TTC549 (cell line): ENCODE measurements around the gene B4GALT6.

Experiments used
- FAIRE-seq: peaks from 2 replicates; lab custom pipeline; 2012; peaks lifted over from hg19 to GRCh38; lab: Jason Lieb, UNC

Gene B4GALT6

DNA sequence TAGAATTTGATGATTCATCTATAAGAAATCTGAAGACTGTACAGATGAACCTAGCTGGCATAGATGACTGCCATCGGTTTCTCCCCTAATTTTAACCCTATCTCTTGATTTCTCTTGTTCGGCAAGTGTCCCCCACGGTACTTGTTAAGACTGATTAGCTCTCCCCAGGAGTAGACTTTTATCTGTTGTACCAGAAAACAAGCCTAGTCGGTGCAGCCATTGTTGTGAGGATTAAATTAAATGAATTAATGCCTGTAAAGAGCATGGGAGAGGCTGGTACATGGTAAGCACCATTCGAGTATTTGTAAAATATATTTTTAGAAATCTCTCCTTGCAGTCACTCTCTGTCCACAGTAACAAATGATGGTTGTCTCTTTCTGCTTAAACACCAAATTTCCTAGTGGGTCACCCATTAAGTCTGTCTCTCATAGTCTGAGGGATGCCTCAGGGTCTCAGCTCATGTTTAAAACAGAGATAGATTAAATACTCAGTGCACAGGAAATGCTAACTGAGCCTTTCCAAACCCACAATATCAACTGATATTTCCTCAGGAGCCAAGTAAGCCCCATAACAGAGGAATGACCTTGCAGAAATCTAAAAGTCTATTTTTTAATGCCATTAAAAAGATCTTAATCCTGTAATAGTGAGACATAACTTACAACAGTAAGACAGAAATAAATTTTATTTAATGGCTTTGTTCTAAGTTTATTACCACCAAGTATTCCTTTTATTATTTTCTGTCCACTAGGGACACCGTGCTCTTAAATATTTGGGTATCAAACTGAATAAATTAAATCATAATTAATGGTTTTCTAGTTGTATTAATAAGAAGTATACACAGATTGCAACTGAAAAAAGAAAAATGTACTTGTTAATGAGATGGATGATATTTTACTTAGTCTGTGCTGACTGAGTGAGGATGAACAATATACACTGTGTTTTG is 2.9 kb upstream of the B4GALT6 start:
- FAIRE-seq = no peak

DNA sequence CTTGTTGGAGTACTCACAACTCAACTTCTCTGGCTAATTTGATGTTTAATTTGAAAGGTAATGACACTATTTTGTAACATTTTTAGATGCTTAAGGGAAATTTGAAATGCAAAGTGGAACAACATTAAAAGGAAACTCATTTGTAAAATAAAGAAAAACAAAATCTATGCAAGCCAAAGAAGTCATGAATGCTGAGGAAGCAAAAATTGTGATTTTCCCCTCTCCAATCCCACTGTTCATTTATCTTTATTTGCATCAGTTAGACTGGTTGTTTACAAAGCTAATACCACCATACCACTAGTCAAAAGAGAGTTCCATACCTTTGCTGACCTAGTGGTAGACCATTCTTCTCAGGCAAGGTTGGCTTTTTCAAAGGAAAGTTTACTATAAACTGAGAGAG is 2.2 kb upstream of the B4GALT6 start:
- FAIRE-seq = no peak

DNA sequence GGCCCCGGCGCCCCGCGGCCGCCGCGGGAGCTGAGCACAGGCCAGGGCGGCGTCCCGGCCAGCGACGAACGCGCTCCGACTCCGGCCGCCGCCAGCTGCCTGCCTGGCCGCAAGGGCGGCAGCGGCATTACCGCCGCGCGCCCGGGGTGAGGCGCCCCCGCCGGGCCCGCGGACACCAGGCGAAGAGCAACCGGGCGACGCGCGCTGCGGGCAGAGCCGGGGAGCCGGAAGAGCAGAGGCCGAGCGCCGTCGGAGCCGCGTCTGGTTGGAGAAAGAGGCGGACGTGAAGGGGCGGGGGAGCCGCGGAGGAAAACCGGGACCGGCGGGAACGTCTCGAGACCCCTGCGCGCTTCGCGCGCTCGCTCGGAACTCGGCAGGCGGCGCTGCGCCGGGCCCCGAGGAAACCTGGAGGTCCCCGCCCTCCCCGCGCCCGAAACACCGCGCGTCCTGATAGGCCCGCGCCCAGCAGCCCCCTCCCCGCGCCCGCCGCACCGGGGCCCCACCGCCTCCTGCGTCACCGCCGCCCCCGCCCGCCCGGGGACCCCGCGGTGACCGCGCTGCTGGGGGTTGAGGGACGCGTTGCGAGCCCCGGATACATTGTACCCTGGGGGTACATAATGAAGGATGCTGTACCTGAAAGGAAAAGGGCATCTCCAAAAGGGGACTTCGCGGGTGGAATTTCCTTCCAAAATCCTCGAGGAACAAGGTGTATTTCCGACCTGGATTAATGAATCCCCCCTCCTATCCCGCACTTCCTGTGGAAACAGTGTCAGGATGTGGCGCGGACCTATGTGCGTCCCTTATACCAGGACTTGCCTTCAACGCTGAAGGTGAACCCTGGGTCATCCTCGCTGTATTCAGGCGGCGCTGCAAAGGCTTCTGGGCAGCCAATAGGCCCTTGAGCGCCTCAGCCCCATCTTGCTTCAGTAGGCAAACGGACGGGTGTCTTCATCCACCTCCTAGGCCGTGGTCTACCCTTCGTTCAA is 1.0 kb upstream of the B4GALT6 start:
- FAIRE-seq = no peak

DNA sequence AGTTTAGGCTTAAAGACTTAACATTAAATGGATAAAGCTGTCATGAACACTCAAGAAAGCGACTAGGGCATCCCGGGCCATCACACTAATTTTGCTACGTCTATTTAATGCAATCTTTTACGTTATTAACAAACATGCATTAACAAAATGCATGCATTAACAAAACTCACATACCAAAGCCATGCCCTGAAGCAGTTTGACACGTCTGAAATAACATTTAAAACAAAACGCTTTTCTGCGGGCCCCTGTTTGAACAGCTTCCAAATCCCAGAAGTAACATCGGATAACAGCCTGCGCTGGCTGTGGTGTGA is 458 bp downstream of the B4GALT6 start:
- FAIRE-seq = no peak

DNA sequence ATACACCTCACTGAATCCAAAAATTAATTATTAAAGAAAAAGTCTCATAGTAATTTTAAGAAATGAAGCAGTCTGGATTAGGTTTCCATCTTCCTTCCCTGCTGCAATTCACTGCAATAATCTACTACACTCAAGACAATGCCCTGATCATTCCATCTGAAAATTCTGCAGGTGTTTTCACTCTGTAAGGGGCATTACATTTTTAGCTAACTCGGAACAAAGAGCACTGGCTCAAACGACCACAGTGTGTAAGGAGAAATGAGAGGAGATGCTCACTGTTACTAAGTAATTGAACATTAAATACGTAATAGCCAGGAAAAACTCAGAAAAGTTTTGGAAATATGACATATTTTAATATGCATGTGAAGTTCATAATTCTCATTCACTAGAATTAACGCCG is 1.3 kb downstream of the B4GALT6 start:
- no peak for FAIRE-seq

DNA sequence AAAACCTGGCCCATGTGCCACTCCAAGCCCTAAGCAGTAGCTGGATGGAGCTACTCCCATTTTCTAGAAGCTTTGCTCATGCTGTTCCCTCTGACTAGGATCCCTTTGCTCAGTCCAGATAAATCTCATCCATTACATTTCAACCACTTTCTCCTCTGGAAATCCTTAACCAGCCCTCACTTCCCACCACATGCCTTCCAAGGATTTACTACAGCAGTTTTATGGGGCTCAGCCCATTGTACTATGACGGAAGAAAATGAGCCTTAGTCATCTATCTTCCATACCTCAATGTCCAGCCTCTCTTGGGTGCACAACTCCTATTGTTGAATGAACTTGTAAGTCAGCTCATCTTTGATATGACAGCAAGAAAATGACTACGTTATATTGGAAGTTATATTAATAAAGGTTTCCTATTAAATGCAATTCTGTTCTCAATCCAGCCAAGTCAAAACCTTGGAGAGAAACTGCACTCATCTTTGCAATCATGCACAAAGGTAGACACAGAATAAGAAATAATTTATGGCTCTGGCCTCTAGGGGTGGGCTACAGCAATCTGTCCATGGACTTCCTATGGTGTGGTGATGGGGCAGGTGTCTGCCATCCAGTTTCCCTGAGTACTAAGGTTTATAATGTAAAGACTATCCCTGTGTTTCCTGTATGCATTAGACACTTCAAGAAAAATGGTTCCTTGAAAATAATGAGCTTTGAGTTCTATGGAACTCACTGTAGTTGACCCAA is 3.4 kb downstream of the B4GALT6 start:
- no peak for FAIRE-seq

DNA sequence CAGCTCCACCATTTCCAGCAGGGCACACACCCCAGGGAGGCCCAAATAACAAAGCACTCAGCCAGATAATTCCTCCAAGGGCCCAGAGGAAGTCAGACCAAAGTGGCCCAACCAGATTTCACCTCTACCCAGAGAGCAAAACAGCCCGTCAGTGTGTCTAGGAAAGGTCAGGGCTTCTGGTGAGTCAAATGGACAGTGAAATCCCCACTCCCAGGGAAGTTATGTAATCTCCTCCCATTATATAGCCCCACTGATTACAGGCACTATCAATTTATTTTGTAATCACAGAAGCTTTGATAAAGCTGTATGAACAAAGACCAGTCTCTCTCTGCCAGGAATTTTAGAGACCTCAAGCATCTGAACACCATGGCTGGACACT is 4.0 kb downstream of the B4GALT6 start:
- FAIRE-seq = no peak

DNA sequence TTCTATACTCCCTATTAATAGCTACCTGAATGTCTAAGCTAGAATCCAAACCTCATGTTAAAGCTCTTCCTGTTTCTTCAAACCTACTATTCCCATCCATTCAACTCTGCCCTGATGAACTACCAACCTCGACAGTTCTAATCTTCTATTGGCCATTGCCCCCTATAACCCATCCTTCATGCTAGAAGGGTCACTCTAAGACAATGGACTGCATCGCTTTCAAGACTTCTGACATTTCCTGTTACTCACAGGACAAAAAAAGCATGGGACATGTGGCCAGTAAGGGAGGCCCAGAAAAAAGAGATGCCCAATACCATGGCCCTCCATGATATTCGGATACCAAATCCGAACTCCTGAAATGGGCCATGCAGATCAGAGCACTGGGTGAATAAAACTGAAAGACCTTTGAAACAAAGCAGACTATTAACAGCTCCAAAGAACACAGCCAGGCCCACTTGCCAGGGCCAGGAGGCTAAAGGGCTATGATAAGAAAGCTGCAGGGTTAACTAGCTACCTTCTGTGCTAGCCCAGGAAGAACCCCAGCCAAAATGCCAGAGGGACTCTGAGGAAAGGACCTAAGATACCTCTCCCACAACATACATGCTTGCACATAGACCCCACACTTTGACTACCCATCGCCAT is 4.5 kb downstream of the B4GALT6 start:
- no peak for FAIRE-seq

DNA sequence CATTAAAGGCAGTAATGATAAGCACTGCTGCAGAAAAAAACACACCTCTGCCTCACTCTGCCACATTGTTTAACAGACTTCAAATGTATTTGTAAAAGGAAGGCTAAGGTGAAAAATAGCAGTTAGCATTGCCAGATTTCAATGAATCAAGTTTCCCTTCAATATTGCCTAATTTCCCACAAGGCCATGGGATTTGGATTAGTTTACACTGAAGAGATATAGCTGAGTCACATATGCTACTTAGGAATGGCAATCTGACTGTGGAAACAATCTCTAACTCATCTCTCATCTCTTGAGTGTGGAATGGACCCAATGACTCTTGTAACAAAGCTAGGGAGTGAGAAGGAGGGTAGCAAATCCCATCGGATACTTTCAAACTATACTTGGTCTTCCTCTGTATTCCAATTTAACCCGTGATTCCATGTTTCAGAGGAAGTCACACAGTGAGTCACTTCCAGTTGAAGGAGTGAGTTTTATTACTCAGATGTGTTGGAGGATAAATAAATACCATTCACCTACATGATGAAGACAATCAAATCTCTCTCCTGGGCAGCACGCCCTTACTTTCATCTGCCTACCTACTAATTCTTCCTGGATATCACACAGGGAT is 5.1 kb downstream of the B4GALT6 start:
- no peak for FAIRE-seq

DNA sequence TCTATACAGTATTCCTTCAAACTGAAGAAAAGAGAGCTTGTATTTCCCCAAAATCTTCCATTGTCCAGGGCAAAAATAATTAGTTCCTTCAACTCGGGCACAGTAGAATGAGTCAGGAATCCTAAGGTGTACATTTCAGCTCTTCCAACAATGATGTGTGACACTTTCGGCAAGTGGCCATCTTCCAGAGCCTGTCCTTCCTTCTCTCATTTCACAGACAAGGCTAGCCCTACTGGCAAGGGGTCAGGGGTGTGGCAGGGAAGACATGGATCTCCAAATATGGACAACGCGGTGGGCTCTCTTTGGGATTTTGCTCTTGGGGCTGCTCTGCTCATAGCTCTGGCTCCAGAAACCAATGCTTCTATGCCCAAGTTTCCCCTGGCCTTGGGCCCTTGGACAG is 6.0 kb downstream of the B4GALT6 start:
- no peak for FAIRE-seq

DNA sequence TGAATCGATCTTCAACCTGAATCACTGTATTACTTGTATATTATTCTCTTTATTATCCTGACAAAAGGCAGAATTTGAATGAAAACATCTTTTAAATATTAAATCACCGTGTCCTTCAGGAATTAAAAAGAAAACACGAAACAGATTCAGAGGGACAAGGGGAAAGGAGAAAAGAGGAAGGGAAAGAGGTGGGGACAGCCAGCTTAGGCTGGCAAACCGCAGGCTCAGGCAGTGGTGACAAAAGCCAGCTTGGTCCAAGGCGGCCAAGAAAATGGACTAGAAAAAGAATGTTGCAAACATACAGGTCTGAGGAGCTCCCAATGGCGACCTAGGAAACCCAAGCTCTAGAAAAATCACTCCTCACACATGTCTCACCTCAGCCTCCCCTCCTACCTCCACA is 6.8 kb downstream of the B4GALT6 start:
- FAIRE-seq = no peak

DNA sequence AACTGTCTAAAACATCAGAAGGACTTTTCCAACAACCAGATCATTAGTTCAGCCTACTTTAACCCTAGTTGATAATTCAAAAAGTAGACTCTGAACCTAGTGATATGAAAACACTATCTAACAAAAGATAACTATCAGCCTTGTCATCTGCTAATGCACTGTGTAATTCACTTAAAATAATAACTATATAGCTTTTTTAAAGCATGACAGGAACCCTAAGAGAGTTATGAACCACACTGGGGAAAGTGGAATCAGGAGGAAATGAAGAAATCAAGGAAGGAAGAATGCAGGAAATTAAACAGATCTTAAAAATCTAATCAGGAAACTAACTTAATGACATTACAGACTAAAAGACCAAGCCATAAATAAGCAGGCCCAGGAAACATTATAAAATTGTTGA is 9.0 kb downstream of the B4GALT6 start:
- FAIRE-seq = no peak

DNA sequence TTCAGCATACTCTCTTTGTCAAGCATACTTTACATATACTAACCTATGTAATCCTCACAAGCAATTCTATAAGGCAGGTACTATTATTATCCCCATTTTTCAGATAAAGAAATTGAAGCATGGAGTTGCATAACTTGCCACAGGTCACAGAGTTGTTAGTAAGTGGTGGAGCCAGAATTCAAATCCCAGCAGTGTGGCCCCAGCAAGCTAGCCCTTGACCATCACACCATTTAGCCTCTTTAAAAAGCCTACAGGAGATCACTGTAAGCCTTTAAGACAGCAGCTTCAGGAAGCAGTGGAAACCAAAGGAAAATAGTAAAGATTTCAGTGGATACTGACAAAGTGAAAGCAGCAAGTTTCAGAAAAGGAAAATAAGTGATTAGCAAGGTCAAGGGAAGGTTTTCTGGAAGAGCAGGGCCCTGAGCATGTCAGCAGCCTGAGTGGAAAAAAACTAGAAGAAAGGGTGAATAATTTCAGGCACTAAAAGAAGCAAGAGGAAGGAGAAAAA is 11.7 kb downstream of the B4GALT6 start:
- FAIRE-seq = no peak

DNA sequence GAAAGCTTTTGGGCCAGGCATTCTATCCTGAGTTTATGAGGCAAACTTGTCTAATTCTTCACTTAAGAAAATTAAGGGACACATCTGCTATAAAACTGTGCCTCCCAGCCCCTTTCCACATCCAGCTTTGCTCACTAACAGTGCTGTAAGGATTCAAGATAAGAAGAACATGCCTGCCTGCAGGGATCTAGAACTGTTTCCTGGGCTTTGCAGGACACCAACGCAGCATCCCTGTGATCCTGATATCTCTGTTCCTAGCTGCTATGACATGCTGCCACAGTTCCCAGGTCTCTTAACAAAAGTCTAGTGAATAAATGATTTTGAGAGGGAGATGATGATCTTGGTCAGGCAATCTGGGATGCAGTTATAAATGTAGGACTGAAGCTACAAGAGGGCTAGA is 12.4 kb downstream of the B4GALT6 start:
- FAIRE-seq = no peak

DNA sequence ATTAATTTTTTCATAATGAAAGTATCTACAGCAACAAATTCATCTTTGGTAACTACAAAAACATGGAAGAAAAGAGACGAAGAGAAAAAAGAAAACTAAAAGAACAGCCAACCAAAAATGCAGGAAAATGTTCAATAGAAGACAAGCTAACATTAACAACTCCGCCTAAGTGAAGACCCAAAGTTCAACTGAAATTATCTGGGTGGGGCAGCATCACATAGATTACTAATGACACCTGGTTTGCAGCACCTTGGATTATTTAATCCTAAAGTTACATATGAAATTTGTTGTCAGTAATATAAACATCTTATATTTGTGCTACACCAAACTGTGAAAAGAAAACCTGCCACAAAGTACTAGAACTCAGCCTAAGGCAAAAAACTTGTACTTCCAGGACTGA is 14.8 kb downstream of the B4GALT6 start:
- FAIRE-seq = no peak

DNA sequence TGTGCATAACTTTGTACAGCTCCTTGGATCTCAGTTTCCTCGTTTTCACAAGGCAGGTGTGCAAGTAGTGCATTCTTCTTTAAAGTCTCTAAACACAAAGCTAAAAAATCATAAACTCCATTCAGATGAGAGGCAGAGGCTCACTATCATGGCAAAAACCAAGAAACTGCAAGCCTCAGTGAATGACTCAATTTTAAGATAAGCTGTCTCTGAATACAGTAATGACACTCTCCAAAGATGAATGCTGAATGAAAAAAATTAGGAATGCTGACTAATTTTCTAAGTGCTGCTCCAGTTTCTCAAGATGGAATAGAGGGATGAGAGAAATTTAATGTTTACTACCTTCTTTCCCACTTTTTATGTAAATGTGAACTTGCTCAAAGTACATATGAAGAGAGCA is 17.2 kb downstream of the B4GALT6 start:
- FAIRE-seq = no peak

DNA sequence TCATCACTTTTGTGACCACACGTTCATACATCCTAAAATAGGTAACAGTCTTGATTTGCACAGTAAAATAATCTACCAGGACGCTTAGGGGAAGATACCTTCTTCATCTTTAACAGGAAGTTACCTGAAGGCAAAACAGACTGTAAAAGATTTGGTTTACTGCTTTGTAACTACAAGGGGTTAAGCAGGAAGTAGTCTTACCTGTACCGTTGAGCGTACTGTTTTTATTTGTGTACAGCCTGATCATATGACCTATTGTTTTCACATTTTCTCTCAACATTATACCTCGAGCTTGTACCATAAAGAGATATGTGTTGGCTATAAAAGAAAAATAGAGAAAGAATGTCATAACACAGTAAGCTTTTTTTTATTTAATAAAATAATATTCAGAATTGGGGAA is 18.3 kb downstream of the B4GALT6 start:
- FAIRE-seq = no peak

DNA sequence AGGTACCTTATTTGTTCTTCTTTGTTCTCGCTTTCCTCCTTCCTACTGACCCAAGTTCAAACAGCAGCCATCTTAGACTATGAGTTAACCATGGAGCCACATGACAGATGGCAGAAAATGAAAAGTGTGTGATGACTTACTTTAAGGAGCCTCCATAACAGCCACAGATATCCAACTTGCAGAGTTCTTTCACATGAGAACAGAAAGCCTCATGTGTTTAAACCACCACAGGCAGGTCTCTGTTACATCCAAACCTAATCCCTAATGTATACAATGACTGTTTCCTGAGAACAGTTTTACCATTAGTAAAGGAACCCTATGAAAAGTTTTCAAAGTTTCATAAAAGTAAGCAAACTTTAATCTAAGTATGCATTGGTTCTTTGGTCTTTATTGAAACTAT is 20.3 kb downstream of the B4GALT6 start:
- no peak for FAIRE-seq

DNA sequence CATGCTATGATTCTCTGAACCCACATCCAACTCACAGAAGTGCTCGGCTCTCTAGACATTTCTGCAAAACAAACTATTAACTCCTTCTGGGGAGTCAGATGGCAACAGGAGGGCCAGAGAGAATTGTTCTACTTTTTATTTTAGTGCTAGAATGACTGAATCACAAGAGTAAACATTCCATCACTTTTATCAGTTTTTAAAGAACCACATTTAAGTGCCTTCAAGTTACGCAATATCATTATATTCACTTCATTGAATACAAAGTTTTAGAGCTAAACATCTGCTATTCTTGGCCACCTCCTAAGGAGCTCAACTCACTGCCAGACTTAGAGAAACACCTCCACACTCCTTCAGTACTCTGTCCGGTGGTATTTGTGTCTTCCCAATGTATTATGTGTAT is 22.4 kb downstream of the B4GALT6 start:
- FAIRE-seq = no peak

DNA sequence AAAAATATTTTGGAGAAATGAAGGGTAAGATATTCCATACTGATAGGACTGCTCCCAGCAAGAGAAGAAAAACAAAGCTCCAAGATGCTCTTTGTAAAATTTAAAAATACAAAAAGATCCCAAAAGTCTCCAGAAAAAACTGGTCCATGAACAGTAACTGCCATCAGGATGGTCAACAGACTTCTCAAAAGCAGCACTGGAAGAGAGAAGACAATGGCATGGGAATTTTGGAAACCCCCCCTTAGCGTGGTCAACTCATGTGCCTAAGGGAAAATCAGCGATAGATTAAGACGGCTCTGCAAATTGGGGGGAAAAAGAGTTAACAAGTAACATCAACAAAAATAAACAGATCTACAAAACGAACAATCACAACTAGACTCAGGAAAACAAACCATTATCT is 23.6 kb downstream of the B4GALT6 start:
- no peak for FAIRE-seq

DNA sequence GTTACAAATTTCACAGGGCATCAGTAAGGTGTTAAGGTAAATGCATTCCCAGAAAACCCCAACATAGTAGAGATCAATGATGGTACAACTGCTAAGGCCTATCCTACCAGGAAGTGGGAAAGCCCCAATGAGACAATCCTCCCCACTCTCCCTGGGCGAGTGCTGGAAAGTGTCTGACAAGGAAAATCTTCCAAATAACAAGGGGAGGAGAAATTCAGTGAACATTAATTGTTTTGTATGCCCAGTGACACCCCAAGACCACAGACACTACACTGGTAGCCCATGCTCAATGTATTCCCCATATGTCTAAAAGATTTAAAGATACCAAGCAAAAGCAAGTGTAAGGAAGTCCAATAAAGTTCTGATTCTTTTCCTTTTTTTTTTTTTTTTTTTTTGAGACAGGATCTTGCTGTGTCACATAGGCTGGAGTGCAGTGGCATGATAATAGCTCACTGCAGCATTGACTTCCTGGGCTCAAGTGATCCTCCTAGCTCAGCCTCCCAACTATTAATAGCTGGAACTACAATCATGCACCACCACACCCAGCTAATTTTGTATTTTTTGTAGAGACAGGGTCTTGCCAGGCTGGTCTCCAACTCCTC is 24.7 kb downstream of the B4GALT6 start:
- FAIRE-seq = no peak
